Hepatocyte (in vitro differentiated cells): ENCODE measurements around the gene FSIP1. TPM values are rescaled to one million over a fixed set of nuclear protein-coding genes. Genes with fewer than 3 reads are reported as not detected.
A peak's percentile ranks its signal among the peaks of the same experiment; 100 is the strongest.

Experiments
- DNase-seq: peaks from one replicate; pipeline ENCODE4 v3.0.0-alpha.2; 2016; ENCODE audit warnings: low spot score
- H2AFZ ChIP-seq: fragments of 200-600 bp; sonication (generic); 2 replicates; pipeline ENCODE4 v1.6.0; 2016; ENCODE audit warnings: antibody characterized with exemption, mild to moderate bottlenecking
- H3K27ac ChIP-seq: fragments of 200-600 bp; sonication (generic); 2 replicates; pipeline ENCODE4 v1.5.1; 2016; ENCODE audit warnings: mild to moderate bottlenecking
- H3K27me3 ChIP-seq: fragments of 200-600 bp; sonication (generic); 2 replicates; pipeline ENCODE4 v1.6.1; 2016
- H3K36me3 ChIP-seq: fragments of 200-600 bp; sonication (generic); replicated peaks from 2 replicates; pipeline ENCODE4 v1.5.1; 2016; ENCODE audit warnings: low read depth; ENCODE audit not compliant: insufficient read depth
- H3K4me1 ChIP-seq: fragments of 200-600 bp; sonication (generic); 2 replicates; pipeline ENCODE4 v1.5.1; 2016; ENCODE audit warnings: mild to moderate bottlenecking, moderate library complexity; ENCODE audit not compliant: insufficient read depth
- H3K4me2 ChIP-seq: fragments of 200-600 bp; sonication (generic); 2 replicates; pipeline ENCODE4 v1.6.0; 2016
- H3K4me3 ChIP-seq: fragments of 200-600 bp; sonication (generic); 2 replicates; pipeline ENCODE4 v1.5.1; 2016; ENCODE audit warnings: mild to moderate bottlenecking
- H3K79me2 ChIP-seq: fragments of 200-600 bp; sonication (generic); 2 replicates; pipeline ENCODE4 v1.6.0; 2017; ENCODE audit warnings: mild to moderate bottlenecking
- H3K9me2 ChIP-seq: fragments of 200-600 bp; sonication (generic); replicated peaks from 2 replicates; pipeline ENCODE4 v1.6.0; 2017; ENCODE audit warnings: mild to moderate bottlenecking; ENCODE audit not compliant: insufficient read depth
- H3K9me3 ChIP-seq: fragments of 200-600 bp; sonication (generic); 2 replicates; pipeline ENCODE4 v1.5.1; 2016; ENCODE audit warnings: low read depth, mild to moderate bottlenecking
- H4K20me1 ChIP-seq: fragments of 200-600 bp; sonication (generic); 2 replicates; pipeline ENCODE4 v1.6.0; 2016; ENCODE audit warnings: mild to moderate bottlenecking; ENCODE audit not compliant: insufficient read depth, poor library complexity, severe bottlenecking
- CTCF ChIP-seq: fragments of 200-600 bp; sonication (generic); IDR thresholded peaks from 2 replicates; pipeline ENCODE4 v1.5.1; 2016; ENCODE audit warnings: antibody characterized with exemption, mild to moderate bottlenecking; ENCODE audit not compliant: poor library complexity
- EZH2 ChIP-seq: fragments of 200-600 bp; sonication (generic); IDR thresholded peaks from 2 replicates; pipeline ENCODE4 v1.6.1; 2016; ENCODE audit warnings: antibody characterized with exemption, mild to moderate bottlenecking, borderline replicate concordance
- EZH2phosphoT487 ChIP-seq: fragments of 200-600 bp; sonication (generic); IDR thresholded peaks from one replicate; pipeline ENCODE4 v1.6.1; 2018; ENCODE audit warnings: antibody characterized with exemption, mild to moderate bottlenecking, low read depth, moderate library complexity; ENCODE audit not compliant: unreplicated experiment, severe bottlenecking
- WGBS: methylation state at CpG from one replicate; pipeline ENCODE4 v1.1.6; 2016; ENCODE audit warnings: low lambda C conversion rate; ENCODE audit errors: missing lambda C conversion rate; 5-methylcytosine and 5-hydroxymethylcytosine counted together
- polyA plus RNA-seq: library from polyadenylated mRNA; unstranded; fragments of >200 nt; fragmentation: Nextera tagmentation; extraction: Ambion mirVana; gene quantifications from 2 replicates; pipeline ENCODE4 v1.2.1, GENCODE V29; 2016
- total RNA-seq: library from RNA; depleted of rRNA; stranded (reverse); fragments of >200 nt; gene quantifications from 2 replicates; pipeline ENCODE4 v1.2.3, GENCODE V29; 2014

The FSIP1 gene
- total and polyA plus RNA-seq, 2 experiments from 2014 or later: 0.60 to 0.79 TPM

- Histone ChIP-seq H3K36me3 (no peaks in the 10 kb centered on the region), H3K27ac (peak overlapping the region; percentile 40), H3K79me2 (no peaks in the 10 kb centered on the region), H2AFZ (no peak overlapping the region), H3K9me3 (no peaks in the 10 kb centered on the region), H3K4me3 (no peak overlapping the region), H4K20me1 (no peaks in the 10 kb centered on the region), H3K9me2 (no peaks in the 10 kb centered on the region), H3K4me2 (no peak overlapping the region), H3K4me1 (peaks cover 3% of the 10 kb centered on the region), H3K27me3 (no peaks in the 10 kb centered on the region)
- WGBS: 79% methylated on average over 3 of the region's 3 CpGs
- TF ChIP-seq EZH2 (no peak), EZH2phosphoT487 (no peak), CTCF (no peak)
- no peak for DNase-seq
Measured at GRCh38 chr15:39699516-39700374, 82.9 kb downstream of the FSIP1 start.

GRCh38 chr15:39698444-39699390 lies 83.9 kb downstream of the FSIP1 start:
- 75% methylated on average over 11 of the region's 11 CpGs for WGBS
- no peaks in the 10 kb centered on the region for H3K79me2 ChIP-seq

GRCh38 chr15:39697509-39697908 lies 85.1 kb downstream of the FSIP1 start:
- Histone ChIP-seq H4K20me1 (no peaks in the 10 kb centered on the region), H3K4me1 (peaks cover 13% of the 10 kb centered on the region), H3K36me3 (no peaks in the 10 kb centered on the region), H3K27ac (no peak overlapping the region), H2AFZ (no peak overlapping the region), H3K79me2 (no peaks in the 10 kb centered on the region), H3K9me2 (no peaks in the 10 kb centered on the region), H3K4me2 (no peak overlapping the region), H3K9me3 (no peaks in the 10 kb centered on the region), H3K27me3 (no peaks in the 10 kb centered on the region), H3K4me3 (no peak overlapping the region)
- 89% methylated on average over 5 of the region's 5 CpGs for WGBS
- no peak for DNase-seq
- TF ChIP-seq EZH2 (no peak), EZH2phosphoT487 (no peak), CTCF (no peak)

More at GRCh38 chr15:39698444-39699390, 83.9 kb downstream of the FSIP1 start:
- Histone ChIP-seq H3K9me3 (no peaks in the 10 kb centered on the region), H3K9me2 (no peaks in the 10 kb centered on the region), H3K4me2 (peak overlapping the region; percentile 0), H2AFZ (no peak overlapping the region), H4K20me1 (no peaks in the 10 kb centered on the region), H3K4me3 (no peak overlapping the region), H3K36me3 (no peaks in the 10 kb centered on the region), H3K27me3 (no peaks in the 10 kb centered on the region), H3K4me1 (peaks cover 4% of the 10 kb centered on the region), H3K27ac (peak overlapping the region; percentile 40)
- peak; percentile 23 for DNase-seq
- TF ChIP-seq EZH2: no peak
- no peak for TF ChIP-seq EZH2phosphoT487
- no peak for TF ChIP-seq CTCF
